ENCODE data around the gene PDIA2.

The PDIA2 gene

GRCh38 chr16:270381-271255 is 12.3 kb upstream of the PDIA2 start:
- ATAC-seq = no peak
- peaks cover 12% of the 10 kb centered on the region for H3K27me3 Mint-ChIP-seq
- H3K4me3 Mint-ChIP-seq = no peak overlapping the region
- no peaks in the 10 kb centered on the region for H3K9me3 Mint-ChIP-seq
- H3K4me1 Mint-ChIP-seq = no peaks in the 10 kb centered on the region
- H3K36me3 Mint-ChIP-seq = peaks cover 5% of the 10 kb centered on the region
- H3K27ac Mint-ChIP-seq = no peak overlapping the region

GRCh38 chr16:272633-273546 is 10.1 kb upstream of the PDIA2 start:
- no peak overlapping the region for H3K4me3 Mint-ChIP-seq
- H3K27ac Mint-ChIP-seq = no peak overlapping the region
- H3K27me3 Mint-ChIP-seq = peaks cover 30% of the 10 kb centered on the region
- no peak for ATAC-seq
- H3K9me3 Mint-ChIP-seq = no peaks in the 10 kb centered on the region
- no peaks in the 10 kb centered on the region for H3K4me1 Mint-ChIP-seq
- no peaks in the 10 kb centered on the region for H3K36me3 Mint-ChIP-seq

GRCh38 chr16:273547-274421 is 9.2 kb upstream of the PDIA2 start:
- H3K27me3 Mint-ChIP-seq = peaks cover 39% of the 10 kb centered on the region
- H3K4me1 Mint-ChIP-seq = no peaks in the 10 kb centered on the region
- no peaks in the 10 kb centered on the region for H3K36me3 Mint-ChIP-seq
- H3K4me3 Mint-ChIP-seq = no peak overlapping the region
- ATAC-seq = no peak
- no peak overlapping the region for H3K27ac Mint-ChIP-seq
- H3K9me3 Mint-ChIP-seq = no peaks in the 10 kb centered on the region

- no peak overlapping the region for H3K27ac Mint-ChIP-seq
- H3K9me3 Mint-ChIP-seq = no peaks in the 10 kb centered on the region
- H3K27me3 Mint-ChIP-seq = peaks cover 47% of the 10 kb centered on the region
- ATAC-seq = peak; percentile 26
- H3K4me3 Mint-ChIP-seq = peak overlapping the region; percentile 44
- H3K36me3 Mint-ChIP-seq = no peaks in the 10 kb centered on the region
- peaks cover 7% of the 10 kb centered on the region for H3K4me1 Mint-ChIP-seq
Measured at GRCh38 chr16:275041-275641, 7.8 kb upstream of the PDIA2 start.

GRCh38 chr16:275786-276232 is 7.2 kb upstream of the PDIA2 start, which contains the start of gene RGS11:
TSS of gene RGS11 (minus strand) at chr16:275944. CDS start at chr16:275911, 33 bp downstream.
- peaks cover 7% of the 10 kb centered on the region for H3K4me1 Mint-ChIP-seq
- H3K27ac Mint-ChIP-seq = no peak within 1 kb of the TSS
- peaks cover 49% of the 10 kb centered on the region for H3K27me3 Mint-ChIP-seq
- peak; percentile 10 for ATAC-seq
- H3K36me3 Mint-ChIP-seq = no peaks in the 10 kb centered on the region
- peak within 1 kb of the TSS; percentile 64 for H3K4me3 Mint-ChIP-seq
- no peaks in the 10 kb centered on the region for H3K9me3 Mint-ChIP-seq

- Mint-ChIP-seq H3K36me3 (no peaks in the 10 kb centered on the region), H3K4me1 (peaks cover 7% of the 10 kb centered on the region), H3K4me3 (peak overlapping the region; percentile 64), H3K27me3 (peaks cover 54% of the 10 kb centered on the region), H3K27ac (no peak overlapping the region), H3K9me3 (no peaks in the 10 kb centered on the region)
- ATAC-seq = no peak
Measured at GRCh38 chr16:276426-277077, 6.4 kb upstream of the PDIA2 start.

- H3K36me3 Mint-ChIP-seq = no peaks in the 10 kb centered on the region
- H3K4me1 Mint-ChIP-seq = peaks cover 7% of the 10 kb centered on the region
- no peaks in the 10 kb centered on the region for H3K9me3 Mint-ChIP-seq
- peak; percentile 52 for ATAC-seq
- H3K4me3 Mint-ChIP-seq = no peak overlapping the region
- H3K27ac Mint-ChIP-seq = no peak overlapping the region
- H3K27me3 Mint-ChIP-seq = peaks cover 62% of the 10 kb centered on the region
Measured at GRCh38 chr16:278863-279366, 4.0 kb upstream of the PDIA2 start.

GRCh38 chr16:279531-279930 is 3.4 kb upstream of the PDIA2 start:
- H3K36me3 Mint-ChIP-seq = no peaks in the 10 kb centered on the region
- H3K4me1 Mint-ChIP-seq = peaks cover 7% of the 10 kb centered on the region
- no peak overlapping the region for H3K4me3 Mint-ChIP-seq
- ATAC-seq = no peak
- H3K27ac Mint-ChIP-seq = no peak overlapping the region
- H3K9me3 Mint-ChIP-seq = no peaks in the 10 kb centered on the region
- peaks cover 62% of the 10 kb centered on the region for H3K27me3 Mint-ChIP-seq

GRCh38 chr16:280005-280460 is 2.9 kb upstream of the PDIA2 start:
- no peak for ATAC-seq
- Mint-ChIP-seq H3K27me3 (peaks cover 62% of the 10 kb centered on the region), H3K36me3 (no peaks in the 10 kb centered on the region), H3K9me3 (no peaks in the 10 kb centered on the region), H3K27ac (no peak overlapping the region), H3K4me3 (no peak overlapping the region), H3K4me1 (peaks cover 7% of the 10 kb centered on the region)

- Mint-ChIP-seq H3K36me3 (no peaks in the 10 kb centered on the region), H3K27ac (no peak within 1 kb of the TSS), H3K4me3 (no peak within 1 kb of the TSS), H3K9me3 (no peaks in the 10 kb centered on the region), H3K4me1 (peaks cover 7% of the 10 kb centered on the region), H3K27me3 (peaks cover 62% of the 10 kb centered on the region)
- ATAC-seq = no peak
Measured at GRCh38 chr16:280552-280951, 2.4 kb upstream of the PDIA2 start, which contains the start of gene ARHGDIG. TSS of gene ARHGDIG (plus strand) at chr16:280591. CDS start at chr16:280681, 90 bp downstream.

- H3K27ac Mint-ChIP-seq = no peak overlapping the region
- H3K36me3 Mint-ChIP-seq = peaks cover under 1% of the 10 kb centered on the region
- no peak overlapping the region for H3K4me3 Mint-ChIP-seq
- no peak for ATAC-seq
- peaks cover 60% of the 10 kb centered on the region for H3K27me3 Mint-ChIP-seq
- no peaks in the 10 kb centered on the region for H3K9me3 Mint-ChIP-seq
- peaks cover 7% of the 10 kb centered on the region for H3K4me1 Mint-ChIP-seq
Measured at GRCh38 chr16:280991-281659, 1.8 kb upstream of the PDIA2 start.

GRCh38 chr16:281660-282255 is 1.2 kb upstream of the PDIA2 start:
- no peak overlapping the region for H3K4me3 Mint-ChIP-seq
- peaks cover 7% of the 10 kb centered on the region for H3K36me3 Mint-ChIP-seq
- H3K4me1 Mint-ChIP-seq = peaks cover 7% of the 10 kb centered on the region
- H3K9me3 Mint-ChIP-seq = no peaks in the 10 kb centered on the region
- ATAC-seq = no peak
- peaks cover 53% of the 10 kb centered on the region for H3K27me3 Mint-ChIP-seq
- H3K27ac Mint-ChIP-seq = no peak overlapping the region

- Mint-ChIP-seq H3K27me3 (peaks cover 46% of the 10 kb centered on the region), H3K27ac (no peak overlapping the region), H3K4me3 (no peak overlapping the region), H3K36me3 (peaks cover 14% of the 10 kb centered on the region), H3K9me3 (no peaks in the 10 kb centered on the region), H3K4me1 (peaks cover 7% of the 10 kb centered on the region)
- ATAC-seq = no peak
Measured at GRCh38 chr16:282491-282890, 473 bp upstream of the PDIA2 start.

Measured in stimulated activated memory B cell treated with anti-CD40 and anti-IgM and Interleukin-4, amounts not matched to agents 10 μg/mL and 1 μg/mL and 100 μg/mL, for 72 hours (primary cell).